ENCODE data around the gene RECQL. TPM values are rescaled to one million over a fixed set of nuclear protein-coding genes. Genes with fewer than 3 reads are reported as not detected.

RECQL gene
- total RNA-seq, 1 experiment from 2014 or later: 21.3 TPM

GRCh38 chr12:21476949-21477348 is 24.5 kb downstream of the RECQL start:
- Histone ChIP-seq H3K9me2 (ENCODE audit: insufficient read depth) (no peaks in the 10 kb centered on the region), H3K79me2 (ENCODE audit: insufficient read depth, low read length) (no peaks in the 10 kb centered on the region), H3K9me3 (ENCODE audit: control insufficient read depth in 1 of 2, insufficient read depth in 1 of 2, low read depth in 1 of 2, low read length in 2 of 2) (no peaks in the 10 kb centered on the region), H3K36me3 (ENCODE audit: control insufficient read depth in 1 of 2, insufficient read depth in 2 of 2, low read length in 2 of 2) (peaks cover 2 to 3% of the 10 kb centered on the region in 2 experiments; a peak in 3 of 4 replicates), H2AFZ (ENCODE audit: low read depth, low read length, poor library complexity, severe bottlenecking) (no peak overlapping the region), H4K20me1 (ENCODE audit: insufficient read depth) (no peaks in the 10 kb centered on the region), H3K27ac (ENCODE audit: low read depth, low read length) (no peak overlapping the region), H3K27me3 (ENCODE audit: insufficient read depth, low read length) (no peaks in the 10 kb centered on the region), H3K4me1 (ENCODE audit: control insufficient read depth in 1 of 2, insufficient read depth in 2 of 2, low read length in 2 of 2) (no peaks in the 10 kb centered on the region), H3K4me2 (ENCODE audit: low read length) (no peak overlapping the region), H3K9ac (ENCODE audit: low read length) (no peak overlapping the region), H3K4me3 (replicated peaks in 1 of 2; ENCODE audit: low read depth in 1 of 2, low read length in 2 of 2) (no peak overlapping the region)
- ChIA-PET CTCF (no interaction called here), POLR2A (no interaction called here), RAD21 (ENCODE audit: low non-redundant PET in 1 of 2, low total read pairs in 2 of 2, uncharacterized antibody in 2 of 2, unreplicated experiment in 2 of 2) (no interaction called here)
- intact Hi-C loops (cut with micrococcal nuclease): no loop called here
- no TSS peak for BruUV-seq (replicated peaks)
- DNase-seq (ENCODE audit: low read depth, low spot score): no peak
- no peak for TF ChIP-seq POLR2AphosphoS5 (IDR thresholded peaks at IDR 0.05; ENCODE audit: low read depth, low read length)
- no peak for TF ChIP-seq ZNF274 (IDR thresholded peaks at IDR 0.05; ENCODE audit: low read depth, low read length)
- TF ChIP-seq SRF (IDR thresholded peaks at IDR 0.05; ENCODE audit: low read depth): no peak
- TF ChIP-seq CBX3 (IDR thresholded peaks at IDR 0.05; ENCODE audit: low read depth): no peak
- TF ChIP-seq, protein P1, sequence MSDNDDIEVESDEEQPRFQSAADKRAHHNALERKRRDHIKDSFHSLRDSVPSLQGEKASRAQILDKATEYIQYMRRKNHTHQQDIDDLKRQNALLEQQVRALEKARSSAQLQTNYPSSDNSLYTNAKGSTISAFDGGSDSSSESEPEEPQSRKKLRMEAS (IDR thresholded peaks at IDR 0.05): no peak
- no peak for TF ChIP-seq CEBPB (IDR thresholded peaks at IDR 0.05; ENCODE audit: low read depth)
- no peak for TF ChIP-seq SP1 (IDR thresholded peaks at IDR 0.05; ENCODE audit: low read depth)
- TF ChIP-seq, protein P2, sequence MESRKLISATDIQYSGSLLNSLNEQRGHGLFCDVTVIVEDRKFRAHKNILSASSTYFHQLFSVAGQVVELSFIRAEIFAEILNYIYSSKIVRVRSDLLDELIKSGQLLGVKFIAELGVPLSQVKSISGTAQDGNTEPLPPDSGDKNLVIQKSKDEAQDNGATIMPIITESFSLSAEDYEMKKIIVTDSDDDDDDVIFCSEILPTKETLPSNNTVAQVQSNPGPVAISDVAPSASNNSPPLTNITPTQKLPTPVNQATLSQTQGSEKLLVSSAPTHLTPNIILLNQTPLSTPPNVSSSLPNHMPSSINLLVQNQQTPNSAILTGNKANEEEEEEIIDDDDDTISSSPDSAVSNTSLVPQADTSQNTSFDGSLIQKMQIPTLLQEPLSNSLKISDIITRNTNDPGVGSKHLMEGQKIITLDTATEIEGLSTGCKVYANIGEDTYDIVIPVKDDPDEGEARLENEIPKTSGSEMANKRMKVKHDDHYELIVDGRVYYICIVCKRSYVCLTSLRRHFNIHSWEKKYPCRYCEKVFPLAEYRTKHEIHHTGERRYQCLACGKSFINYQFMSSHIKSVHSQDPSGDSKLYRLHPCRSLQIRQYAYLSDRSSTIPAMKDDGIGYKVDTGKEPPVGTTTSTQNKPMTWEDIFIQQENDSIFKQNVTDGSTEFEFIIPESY (IDR thresholded peaks at IDR 0.05; ENCODE audit: extremely low read depth, insufficient replicate concordance, low read length): no peak
- TF ChIP-seq SIN3A (IDR thresholded peaks at IDR 0.05; ENCODE audit: low read depth): no peak
- TF ChIP-seq REST (IDR thresholded peaks at IDR 0.05; ENCODE audit: low read depth): no peak
- no peak for TF ChIP-seq YY1 (IDR thresholded peaks at IDR 0.05; ENCODE audit: extremely low read depth, insufficient replicate concordance, low read depth, low read length)
- TF ChIP-seq ZFX (IDR thresholded peaks at IDR 0.05): no peak
- no peak for TF ChIP-seq EGR1 (IDR thresholded peaks at IDR 0.05; ENCODE audit: low read depth)
- ATAC-seq: no peak

All from HCT116 (cell line).